ENCODE results near the gene MRPL38. TPM values are rescaled to one million over a fixed set of nuclear protein-coding genes. Genes with fewer than 3 reads are reported as not detected.

MRPL38 gene
- total RNA-seq, 1 experiment from 2014 or later: 124 TPM

GRCh38 chr17:75900691-75901533, 3.8 kb downstream of the MRPL38 start:
- in situ Hi-C loops (cut with HindIII; ENCODE audit: low pct_unique_long_range_greater_than_20kb, low sequenced_read_pairs): no loop called here
- DNase-seq (ENCODE audit: low read depth): no peak

- in situ Hi-C loops (cut with HindIII; ENCODE audit: low pct_unique_long_range_greater_than_20kb, low sequenced_read_pairs): no loop called here
- DNase-seq (ENCODE audit: low read depth): no peak
These were observed 4.8 kb downstream of the MRPL38 start for GRCh38 chr17:75899767-75900468.

GRCh38 chr17:75899353-75899752, 5.3 kb downstream of the MRPL38 start:
- DNase-seq (ENCODE audit: low read depth): no peak
- in situ Hi-C loops (cut with HindIII; ENCODE audit: low pct_unique_long_range_greater_than_20kb, low sequenced_read_pairs): no loop called here

GRCh38 chr17:75898791-75899190, 5.9 kb downstream of the MRPL38 start:
- in situ Hi-C loops (cut with HindIII; ENCODE audit: low pct_unique_long_range_greater_than_20kb, low sequenced_read_pairs): no loop called here
- no peak for DNase-seq (ENCODE audit: low read depth)

- DNase-seq (ENCODE audit: low read depth): no peak
- in situ Hi-C loops (cut with HindIII; ENCODE audit: low pct_unique_long_range_greater_than_20kb, low sequenced_read_pairs): no loop called here
These were observed 6.6 kb downstream of the MRPL38 start for GRCh38 chr17:75898065-75898464.

GRCh38 chr17:75897160-75898019, 7.3 kb downstream of the MRPL38 start:
- in situ Hi-C loops (cut with HindIII; ENCODE audit: low pct_unique_long_range_greater_than_20kb, low sequenced_read_pairs): no loop called here
- DNase-seq (ENCODE audit: low read depth): no peak

GRCh38 chr17:75896415-75897159, 8.1 kb downstream of the MRPL38 start, which contains the start of gene TRIM65:
TRIM65 (minus strand) TSS chr17:75896951; CDS start chr17:75896937, 14 bp downstream.
- peak; percentile 76 for DNase-seq (ENCODE audit: low read depth)
- in situ Hi-C loops (cut with HindIII; ENCODE audit: low pct_unique_long_range_greater_than_20kb, low sequenced_read_pairs): no loop called here

GRCh38 chr17:75895370-75896155, 9.1 kb downstream of the MRPL38 start:
- in situ Hi-C loops (cut with HindIII; ENCODE audit: low pct_unique_long_range_greater_than_20kb, low sequenced_read_pairs): no loop called here
- no peak for DNase-seq (ENCODE audit: low read depth)

- in situ Hi-C loops (cut with HindIII; ENCODE audit: low pct_unique_long_range_greater_than_20kb, low sequenced_read_pairs): no loop called here
- DNase-seq (ENCODE audit: low read depth): no peak
These were observed 10.5 kb downstream of the MRPL38 start for GRCh38 chr17:75894049-75894733.

GRCh38 chr17:75893305-75894048, 11.2 kb downstream of the MRPL38 start:
- no peak for DNase-seq (ENCODE audit: low read depth)
- in situ Hi-C loops (cut with HindIII; ENCODE audit: low pct_unique_long_range_greater_than_20kb, low sequenced_read_pairs): no loop called here

GRCh38 chr17:75892556-75893224, 12.0 kb downstream of the MRPL38 start:
- in situ Hi-C loops (cut with HindIII; ENCODE audit: low pct_unique_long_range_greater_than_20kb, low sequenced_read_pairs): no loop called here
- DNase-seq (ENCODE audit: low read depth): no peak

GRCh38 chr17:75891605-75892555, 12.8 kb downstream of the MRPL38 start:
- in situ Hi-C loops (cut with HindIII; ENCODE audit: low pct_unique_long_range_greater_than_20kb, low sequenced_read_pairs): no loop called here
- DNase-seq (ENCODE audit: low read depth): no peak

- in situ Hi-C loops (cut with HindIII; ENCODE audit: low pct_unique_long_range_greater_than_20kb, low sequenced_read_pairs): no loop called here
These were observed 13.6 kb downstream of the MRPL38 start for GRCh38 chr17:75891022-75891604.

GRCh38 chr17:75889454-75889853, 15.2 kb downstream of the MRPL38 start:
- DNase-seq (ENCODE audit: low read depth): no peak
- in situ Hi-C loops (cut with HindIII; ENCODE audit: low pct_unique_long_range_greater_than_20kb, low sequenced_read_pairs): no loop called here

More at GRCh38 chr17:75891022-75891604, 13.6 kb downstream of the MRPL38 start:
- DNase-seq (ENCODE audit: low read depth): no peak
